Spleen (tissue), 7 donors: ENCODE measurements around the gene PRRG1.
"Not testable (repeated sequence)": the region's sequence is repeated elsewhere in the genome, so short reads cannot be mapped to it uniquely, and the experiment has no call there.

Experiments
- POLR2A ChIP-seq, 3 donors: fragments of 450-650 bp; IDR thresholded peaks; one replicate each; pipeline ENCODE4 v1.5.1; 2017; ENCODE audit warnings: antibody characterized with exemption in 3 of 3, mild to moderate bottlenecking in 1 of 3
- TF ChIP-seq, protein P1 (sequence below), 11 experiments: fragments of 200-600 bp in 7 of 11; fragments of 450-650 bp in 4 of 11; sonication (generic) in 4 of 11; IDR thresholded peaks in 8 of 11; conservative IDR thresholded peaks in 3 of 11; 1 replicate in 7 of 11; 2 replicates in 4 of 11; pipeline versions ENCODE4 v1.4.0 to v1.8.0; 2016 to 2021; ENCODE audit warnings: antibody characterized with exemption in 11 of 11, inconsistent platforms in 4 of 11, mild to moderate bottlenecking in 1 of 11
- donor health status: DM: no; HTN: no; CAD: no; lungs with moderate emphysema.
- donor health status: DM: no; HTN: no; CAD: no.
- donor health status: DM: no; HTN: no; CAD: no.

DNA sequence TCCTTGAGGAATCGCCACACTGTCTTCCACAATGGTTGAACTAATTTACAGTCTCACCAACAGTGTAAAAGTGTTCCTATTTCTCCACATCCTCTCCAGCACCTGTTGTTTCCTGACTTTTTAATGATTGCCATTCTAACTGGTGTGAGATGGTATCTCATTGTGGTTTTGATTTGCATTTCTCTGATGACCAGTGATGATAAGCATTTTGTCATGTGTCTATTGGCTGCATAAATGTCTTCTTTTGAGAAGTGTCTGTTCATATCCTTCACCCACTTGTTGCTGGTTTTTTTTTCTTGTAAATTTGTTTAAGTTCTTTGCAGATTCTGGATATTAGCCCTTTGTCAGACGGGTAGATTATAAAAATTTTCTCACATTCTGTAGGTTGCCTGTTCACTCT, 43.9 kb upstream of the PRRG1 start:
- not testable (repeated sequence) for TF ChIP-seq POLR2A (IDR thresholded peaks at IDR 0.05)
- TF ChIP-seq, protein P1, sequence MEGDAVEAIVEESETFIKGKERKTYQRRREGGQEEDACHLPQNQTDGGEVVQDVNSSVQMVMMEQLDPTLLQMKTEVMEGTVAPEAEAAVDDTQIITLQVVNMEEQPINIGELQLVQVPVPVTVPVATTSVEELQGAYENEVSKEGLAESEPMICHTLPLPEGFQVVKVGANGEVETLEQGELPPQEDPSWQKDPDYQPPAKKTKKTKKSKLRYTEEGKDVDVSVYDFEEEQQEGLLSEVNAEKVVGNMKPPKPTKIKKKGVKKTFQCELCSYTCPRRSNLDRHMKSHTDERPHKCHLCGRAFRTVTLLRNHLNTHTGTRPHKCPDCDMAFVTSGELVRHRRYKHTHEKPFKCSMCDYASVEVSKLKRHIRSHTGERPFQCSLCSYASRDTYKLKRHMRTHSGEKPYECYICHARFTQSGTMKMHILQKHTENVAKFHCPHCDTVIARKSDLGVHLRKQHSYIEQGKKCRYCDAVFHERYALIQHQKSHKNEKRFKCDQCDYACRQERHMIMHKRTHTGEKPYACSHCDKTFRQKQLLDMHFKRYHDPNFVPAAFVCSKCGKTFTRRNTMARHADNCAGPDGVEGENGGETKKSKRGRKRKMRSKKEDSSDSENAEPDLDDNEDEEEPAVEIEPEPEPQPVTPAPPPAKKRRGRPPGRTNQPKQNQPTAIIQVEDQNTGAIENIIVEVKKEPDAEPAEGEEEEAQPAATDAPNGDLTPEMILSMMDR (IDR thresholded peaks at IDR 0.05 in 8 of 11, conservative IDR thresholded peaks at IDR 0.05 in 3 of 11) = not testable (repeated sequence)
